Erythroblast (primary cell): ENCODE data around the gene HORMAD2.

ENCODE experiments used
- GATA1 ChIP-seq: IDR thresholded peaks from 2 replicates; pipeline ENCODE4 v1.6.1; 2011; ENCODE audit warnings: low read depth, mild to moderate bottlenecking, control low read depth, low read length, moderate library complexity
- POLR2A ChIP-seq: IDR thresholded peaks from 2 replicates; pipeline ENCODE4 v1.6.1; 2011; ENCODE audit warnings: mild to moderate bottlenecking, low read length

GRCh38 chr22:30226192-30226832 lies 146.0 kb downstream of the HORMAD2 start:
- TF ChIP-seq POLR2A (no peak), GATA1 (no peak)
